ENCODE results near the gene NUCB1.

GRCh38 chr19:48918801-48919247 lies 18.7 kb downstream of the NUCB1 start:
- TF ChIP-seq CTCF (IDR thresholded peaks at IDR 0.05 in 4 of 5, conservative IDR thresholded peaks at IDR 0.05 in 1 of 5) (no peak), POLR2A (IDR thresholded peaks at IDR 0.05) (no peak)
